HepG2 (cell line): ENCODE measurements around the gene MYO10. TPM values are rescaled to one million over a fixed set of nuclear protein-coding genes. Genes with fewer than 3 reads are reported as not detected.
A peak's percentile ranks its signal among the peaks of the same experiment; 100 is the strongest.

Experiments used
- ATAC-seq: fragments of 200-7000 bp; cut with Tn5 transposase; 3 replicates; pipeline ENCODE4 v1.9.1; 2020; ENCODE audit warnings: mild to moderate bottlenecking, moderate library complexity
- BruUV-seq: library from RNA; stranded (reverse); fragments of 400-500 nt; replicated peaks from 2 replicates; lab custom pipeline; 2021; lab: Mats Ljungman, UMichigan
- CTCF ChIA-PET: fragments of 300-600 bp; formaldehyde crosslinking; extraction: SDS; loops from one replicate; lab custom pipeline; 2021; ENCODE audit warnings: low total read pairs, inconsistent platforms, low intra/inter-chr PET ratio; lab: Yijun Ruan, JAX
- POLR2A ChIA-PET: fragments of 350-600 bp; sonication (Branson Sonifier 250); formaldehyde crosslinking; loops from one replicate; lab custom pipeline; 2020; ENCODE audit warnings: antibody characterized with exemption, inconsistent platforms; lab: Yijun Ruan, JAX
- DNase-seq: peaks from one replicate; pipeline ENCODE4 v3.0.0-alpha.2; 2015; ENCODE audit warnings: low spot score
- FAIRE-seq: peaks from 3 replicates; lab custom pipeline; 2011; peaks lifted over from hg19 to GRCh38; lab: Jason Lieb, UNC
- H2AFZ ChIP-seq: one replicate; pipeline ENCODE4 v1.6.1; 2011; ENCODE audit warnings: low read length, inconsistent platforms
- H3K27ac ChIP-seq: fragments of 300-600 bp; 3 replicates; pipeline ENCODE4 v1.8.0; 2011; ENCODE audit warnings: mixed run types, mild to moderate bottlenecking, mixed read lengths, low read length, inconsistent platforms; ENCODE audit not compliant: insufficient read depth; ENCODE audit errors: extremely low read length
- H3K27me3 ChIP-seq, 2 experiments: fragments of 200-600 bp in 1 of 2; 2 replicates in 1 of 2; 3 replicates in 1 of 2; pipeline versions ENCODE4 v1.6.0 to v1.8.0; 2011; ENCODE audit warnings: low read length in 2 of 2, mild to moderate bottlenecking in 2 of 2, moderate library complexity in 2 of 2, inconsistent platforms in 1 of 2; ENCODE audit not compliant: insufficient read depth in 2 of 2, control insufficient read depth in 1 of 2
- H3K36me3 ChIP-seq, 2 experiments: fragments of 200-600 bp in 1 of 2; replicated peaks in 1 of 2; 2 replicates in 1 of 2; 3 replicates in 1 of 2; pipeline versions ENCODE4 v1.5.1 to v1.8.0; 2011; ENCODE audit warnings: low read length in 2 of 2, inconsistent platforms in 1 of 2; ENCODE audit not compliant: insufficient read depth in 2 of 2, control insufficient read depth in 1 of 2
- H3K4me1 ChIP-seq: 2 replicates; pipeline ENCODE4 v1.5.1; 2012; ENCODE audit warnings: low read length, inconsistent platforms; ENCODE audit not compliant: insufficient read depth
- H3K4me2 ChIP-seq: 2 replicates; pipeline ENCODE4 v1.6.0; 2011; ENCODE audit warnings: low read depth, low read length, inconsistent platforms
- H3K4me3 ChIP-seq, 3 experiments: fragments of 200-600 bp in 1 of 3; sonication (generic), shearing (Covaris generic) in 1 of 3; replicated peaks in 1 of 3; 2 replicates each; pipeline ENCODE4 v1.5.1; 2011 to 2016; ENCODE audit warnings: low read length in 3 of 3, inconsistent platforms in 2 of 3, low read depth in 2 of 3, mild to moderate bottlenecking in 2 of 3, control low read depth in 1 of 3, mixed read lengths in 1 of 3; ENCODE audit not compliant: insufficient read depth in 1 of 3
- H3K79me2 ChIP-seq: one replicate; pipeline ENCODE4 v1.6.1; 2011; ENCODE audit warnings: low read length, inconsistent platforms; ENCODE audit not compliant: insufficient read depth
- H3K9ac ChIP-seq: 2 replicates; pipeline ENCODE4 v1.6.0; 2011; ENCODE audit warnings: mild to moderate bottlenecking, low read depth, low read length, inconsistent platforms; ENCODE audit not compliant: insufficient read depth
- H3K9me3 ChIP-seq: 2 replicates; pipeline ENCODE4 v1.5.1; 2012; ENCODE audit warnings: mild to moderate bottlenecking, low read length
- H4K20me1 ChIP-seq: 2 replicates; pipeline ENCODE4 v1.6.0; 2011; ENCODE audit warnings: inconsistent platforms, mild to moderate bottlenecking, low read length, moderate library complexity; ENCODE audit not compliant: insufficient read depth
- ARID4A ChIP-seq: sonication (generic); formaldehyde crosslinking; IDR thresholded peaks from 2 replicates; pipeline ENCODE4 v1.5.0; 2020; ENCODE audit warnings: mild to moderate bottlenecking, missing genetic modification reagents, borderline replicate concordance
- HNF4A ChIP-seq: sonication (generic); formaldehyde crosslinking; IDR thresholded peaks from 2 replicates; pipeline ENCODE4 v1.4.0; 2020; ENCODE audit warnings: missing genetic modification reagents
- KAT2B ChIP-seq: fragments of 150-350 bp; IDR thresholded peaks from 2 replicates; pipeline ENCODE4 v1.6.1; 2014; ENCODE audit warnings: low read depth, low read length, borderline replicate concordance
- KLF9 ChIP-seq: IDR thresholded peaks from 2 replicates; pipeline ENCODE4 v1.6.1; 2016; ENCODE audit warnings: low read depth
- MAX ChIP-seq: IDR thresholded peaks from 2 replicates; pipeline ENCODE4 v1.6.1; 2012; ENCODE audit warnings: inconsistent platforms
- MTA1 ChIP-seq: sonication (generic); formaldehyde crosslinking; IDR thresholded peaks from 2 replicates; pipeline ENCODE4 v1.4.0; 2020; ENCODE audit warnings: missing genetic modification reagents, mild to moderate bottlenecking, borderline replicate concordance
- NR2F1 ChIP-seq, 2 experiments: fragments of 450-650 bp in 1 of 2; formaldehyde crosslinking in 1 of 2; IDR thresholded peaks; 2 replicates each; pipeline versions ENCODE4 v1.5.0 to v1.6.1; 2016 to 2020; ENCODE audit warnings: mild to moderate bottlenecking in 1 of 2, missing compliant biosample characterization in 1 of 2, missing genetic modification reagents in 1 of 2, moderate library complexity in 1 of 2
- RARA ChIP-seq: IDR thresholded peaks from 2 replicates; pipeline ENCODE4 v1.6.1; 2016; ENCODE audit warnings: missing genetic modification reagents, missing compliant biosample characterization
- REPIN1 ChIP-seq: sonication (generic); formaldehyde crosslinking; IDR thresholded peaks from 2 replicates; pipeline ENCODE4 v1.8.0; 2022; ENCODE audit warnings: missing genetic modification reagents, low read depth, mild to moderate bottlenecking, borderline replicate concordance
- ZBTB26 ChIP-seq: IDR thresholded peaks from 2 replicates; pipeline ENCODE4 v1.6.1; 2016; ENCODE audit warnings: missing compliant biosample characterization, missing genetic modification reagents, borderline replicate concordance
- ZNF121 ChIP-seq: sonication (generic); formaldehyde crosslinking; IDR thresholded peaks from 2 replicates; pipeline ENCODE4 v1.5.0; 2020; ENCODE audit warnings: mild to moderate bottlenecking, missing genetic modification reagents
- WGBS: methylation state at CpG from one replicate; pipeline ENCODE4 v1.1.6; 2017; ENCODE audit warnings: low lambda C conversion rate; 5-methylcytosine and 5-hydroxymethylcytosine counted together
- in situ Hi-C: cut with HindIII; loops from 2 replicates; pipeline ENCODE4 v1.10.0; 2017; ENCODE audit warnings: low pct_unique_long_range_greater_than_20kb; ENCODE audit not compliant: extremely low pct_ligation_motif_present
- intact Hi-C: fragments of 100-400 bp; cut with micrococcal nuclease; formaldehyde crosslinking; loops from one replicate; pipeline ENCODE4 v1.10.0; 2022; ENCODE audit not compliant: unreplicated experiment
- polyA plus RNA-seq, 8 experiments: library from polyadenylated mRNA; depleted of rRNA in 3 of 8; stranded (reverse) in 7 of 8; unstranded in 1 of 8; fragments of >200 nt; fragmentation: Illumina TruSeq in 4 of 8; extraction: Trizol in 4 of 8; gene quantifications; 2 replicates each; pipeline versions ENCODE4 v1.2.1 to v1.2.3, GENCODE V29; 2011 to 2016; ENCODE audit warnings: low read depth in 4 of 8, missing spikeins in 1 of 8, mixed read lengths in 1 of 8; ENCODE audit not compliant: insufficient read depth in 1 of 8
- total RNA-seq, 5 experiments: library from RNA; depleted of rRNA; stranded (reverse); fragments of >200 nt; fragmentation: Illumina TruSeq; extraction: Trizol; gene quantifications; 2 replicates each; pipeline ENCODE4 v1.2.3, GENCODE V29; 2016; ENCODE audit warnings: low read depth in 1 of 5

The MYO10 gene
- total and polyA plus RNA-seq, 2 of the 13 experiments (the other 11 are each of a cell fraction or from before 2014, with no cell fraction given), result 4.5 to 14.0 TPM

GRCh38 chr5:16812448-16812847 is 123.6 kb downstream of the MYO10 start:
- Histone ChIP-seq H3K79me2 (no peaks in the 10 kb centered on the region), H3K9me3 (no peaks in the 10 kb centered on the region), H2AFZ (no peak overlapping the region), H3K27me3 (no peaks in the 10 kb centered on the region), H3K4me3 (no peak overlapping the region), H3K4me1 (peaks cover 50% of the 10 kb centered on the region)
- DNase-seq (peak; percentile 10), ATAC-seq (peak; percentile 45)
- POLR2A ChIA-PET, result no interaction called here
- CTCF ChIA-PET, result no interaction called here
- intact Hi-C loops, result no loop called here
- no TSS peak for BruUV-seq
- no peak for TF ChIP-seq MTA1 (CRISPR knock-in tag)
- TF ChIP-seq MAX, result peak; percentile 45; the same call in 1 of the 2 replicates
- TF ChIP-seq HNF4A (CRISPR knock-in tag), result peak; percentile 38; the same call in 1 of the 2 replicates
- TF ChIP-seq, all 625 proteins: peak for 2
- Histone ChIP-seq H3K27ac (no peak overlapping the region), H3K9ac (no peak overlapping the region), H4K20me1 (no peaks in the 10 kb centered on the region), H3K4me2 (peak overlapping the region; percentile 20; the same call in 1 of the 2 replicates), H3K36me3 (no peaks in the 10 kb centered on the region)
- WGBS, result 3% methylated on average over 2 of the region's 3 CpGs
- FAIRE-seq, result no peak
- in situ Hi-C loops, result no loop called here

- DNase-seq, result no peak
- Histone ChIP-seq H3K4me1 (peaks cover 42% of the 10 kb centered on the region), H3K9ac (no peak overlapping the region), H2AFZ (no peak overlapping the region), H3K79me2 (no peaks in the 10 kb centered on the region), H3K4me3 (peak overlapping the region in 2 of 3 experiments; percentile 25 to 48; a peak in 2 of 6 replicates), H4K20me1 (no peaks in the 10 kb centered on the region), H3K4me2 (peak overlapping the region; percentile 67), H3K9me3 (no peaks in the 10 kb centered on the region), H3K27ac (peak overlapping the region; percentile 58), H3K27me3 (no peaks in the 10 kb centered on the region), H3K36me3 (no peaks in the 10 kb centered on the region)
- WGBS, result 40% methylated on average over 9 of the region's 9 CpGs
- no peak for FAIRE-seq
- ChIA-PET POLR2A (no interaction called here), CTCF (no interaction called here)
- intact Hi-C loops (no loop called here), in situ Hi-C loops (no loop called here)
- BruUV-seq, result no TSS peak
- ATAC-seq, result peak; percentile 33
- no peak for TF ChIP-seq ARID4A (CRISPR knock-in tag)
- TF ChIP-seq KLF9 (CRISPR knock-in tag), result no peak
- no peak for TF ChIP-seq KAT2B
- no peak for TF ChIP-seq REPIN1 (CRISPR knock-in tag)
- TF ChIP-seq NR2F1 (CRISPR knock-in tag; IDR thresholded peaks at IDR 0.05), result peak in 1 of 2 experiments; percentile 46; a peak in 1 of 4 replicates
- 0 out of 2 replicates have a peak, but pooled peaks have one; percentile 14 for TF ChIP-seq HNF4A (CRISPR knock-in tag)
- TF ChIP-seq RARA, result peak; percentile 50
- peak; percentile 40; the same call in 1 of the 2 replicates for TF ChIP-seq ZBTB26
- peak; percentile 94 for TF ChIP-seq ZNF121 (CRISPR knock-in tag)
Observed at GRCh38 chr5:16810208-16810854, 125.8 kb downstream of the MYO10 start.
